Measurements from ENCODE around the gene CHRNA4. TPM values are rescaled to one million over a fixed set of nuclear protein-coding genes. Genes with fewer than 3 reads are reported as not detected.

Gene CHRNA4
- not detected in 2 replicates for total RNA-seq

DNA sequence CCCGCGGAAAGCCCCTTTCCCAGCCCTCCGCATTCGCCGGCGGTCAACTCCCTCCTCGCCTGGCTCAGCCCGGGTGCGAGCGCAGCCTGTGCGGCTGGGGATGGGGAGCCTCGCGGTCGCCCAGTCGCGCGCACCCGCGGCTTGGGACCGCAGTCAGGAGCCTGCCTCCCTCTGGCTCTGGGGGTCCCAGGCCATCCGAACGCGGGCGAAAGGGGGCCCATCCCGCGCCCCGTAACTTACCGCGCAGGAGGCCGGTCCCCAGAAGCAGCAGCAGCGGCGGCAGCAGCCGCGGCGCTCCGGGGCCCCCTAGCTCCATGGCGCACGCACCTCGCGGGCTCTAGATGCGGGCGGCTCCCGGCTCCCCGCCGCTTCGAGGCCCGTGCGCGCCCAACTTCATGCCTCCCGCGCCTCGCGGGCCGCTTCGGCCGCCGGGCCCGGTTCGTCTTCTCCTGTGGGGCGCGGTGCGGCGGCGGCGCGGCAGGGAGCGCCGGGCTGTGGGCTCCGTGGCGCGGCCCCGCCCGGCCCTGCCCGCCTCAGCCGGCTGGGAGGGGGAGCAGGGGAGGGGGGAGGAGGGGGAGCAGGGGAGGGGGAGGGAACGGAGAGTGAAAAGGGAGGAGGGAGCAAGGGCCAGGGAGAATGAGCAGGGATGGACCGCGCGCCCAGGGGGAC, at the start of gene CHRNA4:
Gene CHRNA4, minus strand, starts transcription at position 500 of the 669 bp plus-strand sequence. Its CDS starts 184 bp downstream, at position 316.

Other genes starting within 250 kb of the CHRNA4 start
- gene YTHDF1, start 145.2 kb downstream of the CHRNA4 start, total RNA-seq, result 17.2 and 18.2 TPM in 2 replicates
- gene BIRC7, start 125.4 kb downstream of the CHRNA4 start, total RNA-seq, result 0.06 and 0.40 TPM in 2 replicates
- gene NKAIN4, start 106.9 kb downstream of the CHRNA4 start, total RNA-seq, result not detected in 2 replicates
- gene ARFGAP1, start 88.5 kb downstream of the CHRNA4 start, total RNA-seq, result 62.0 and 62.5 TPM in 2 replicates
- not detected in 2 replicates for gene COL20A1, start 68.2 kb downstream of the CHRNA4 start, total RNA-seq
- gene KCNQ2, start 111.3 kb upstream of the CHRNA4 start, total RNA-seq, result not detected in 2 replicates
- 0.06 and 0.13 TPM in 2 replicates for gene EEF1A2, start 137.7 kb upstream of the CHRNA4 start, total RNA-seq
- 31.3 and 33.0 TPM in 2 replicates for gene PPDPF, start 159.4 kb upstream of the CHRNA4 start, total RNA-seq
- gene PTK6, start 176.0 kb upstream of the CHRNA4 start, total RNA-seq, result 0.12 and 0.13 TPM in 2 replicates
- gene SRMS, start 186.4 kb upstream of the CHRNA4 start, total RNA-seq, result not detected in 2 replicates
- gene FNDC11, start 192.8 kb upstream of the CHRNA4 start, total RNA-seq, result 0.12 and 0.13 TPM in 2 replicates
- 27.6 and 32.0 TPM in 2 replicates for gene HELZ2, start 212.9 kb upstream of the CHRNA4 start, total RNA-seq

All from aortic smooth muscle cell (primary cell).